ENCODE data around the gene GRK2.

GRK2 gene

GRCh38 chr11:67321313-67321871 is 55.1 kb downstream of the GRK2 start:
- DNase-seq: peak in 2 of 10 donors; percentile 11 to 24
- intact Hi-C loops (cut with DNase I): loop anchor here (10.0 kb wide), 1 partner anchor 357 kb away; no protein-coding TSS in a partner anchor

DNA sequence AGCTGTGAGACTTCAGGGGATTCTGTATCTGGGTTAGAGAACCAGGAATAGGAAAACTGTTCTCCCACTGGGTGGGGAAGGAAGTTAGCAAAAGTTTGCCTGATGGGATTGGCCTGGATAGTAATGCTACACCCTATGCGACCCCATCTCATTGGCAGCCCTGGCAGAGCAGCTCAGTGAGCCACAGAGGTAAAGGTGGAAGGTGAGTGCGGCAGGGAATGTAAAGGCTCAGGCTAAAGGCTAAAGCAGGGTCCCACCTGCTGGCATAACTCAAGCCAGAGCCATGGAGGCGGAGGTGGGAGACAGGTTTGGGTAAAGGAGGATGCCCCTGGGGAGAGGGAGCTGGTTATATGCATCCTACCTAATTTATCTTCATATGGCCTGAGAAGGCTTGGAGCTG is 55.8 kb downstream of the GRK2 start:
- DNase-seq: peak in 1 of 10 donors; percentile 54
- intact Hi-C loops (cut with DNase I): loop anchor here (10.0 kb wide), 1 partner anchor 357 kb away; no protein-coding TSS in a partner anchor

DNA sequence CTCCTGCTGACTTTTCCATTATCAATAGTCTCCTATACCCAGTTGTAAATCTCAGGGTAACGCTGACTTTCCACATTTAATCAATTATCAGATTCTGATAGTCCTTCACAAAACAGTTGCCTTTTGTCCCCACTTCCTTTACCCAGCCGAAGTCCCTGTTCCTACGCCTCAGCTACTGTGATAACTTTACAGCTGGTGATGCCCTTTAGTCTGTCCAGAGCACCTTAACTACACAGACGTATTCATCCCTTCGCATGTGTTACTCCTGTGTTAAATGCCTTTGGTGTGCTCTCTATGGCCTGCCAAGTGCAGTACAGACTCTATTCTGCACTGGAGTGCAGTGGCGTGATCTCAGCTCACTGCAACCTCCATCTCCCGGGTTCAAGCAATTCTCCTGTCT is 57.3 kb downstream of the GRK2 start:
- intact Hi-C loops (cut with DNase I): loop anchor here (10.0 kb wide), 1 partner anchor 359 kb away; no protein-coding TSS in a partner anchor
- no peak for DNase-seq

GRCh38 chr11:67332081-67332691 is 65.9 kb downstream of the GRK2 start:
- no peak for DNase-seq
- intact Hi-C loops (cut with DNase I): no loop called here

All from posterior cingulate gyrus (tissue), 11 donors.